ENCODE data around the gene CACNA2D3. TPM values are rescaled to one million over a fixed set of nuclear protein-coding genes. Genes with fewer than 3 reads are reported as not detected.

CACNA2D3 gene
- total RNA-seq, 1 donor from 2014 or later = 17.2 TPM

DNA sequence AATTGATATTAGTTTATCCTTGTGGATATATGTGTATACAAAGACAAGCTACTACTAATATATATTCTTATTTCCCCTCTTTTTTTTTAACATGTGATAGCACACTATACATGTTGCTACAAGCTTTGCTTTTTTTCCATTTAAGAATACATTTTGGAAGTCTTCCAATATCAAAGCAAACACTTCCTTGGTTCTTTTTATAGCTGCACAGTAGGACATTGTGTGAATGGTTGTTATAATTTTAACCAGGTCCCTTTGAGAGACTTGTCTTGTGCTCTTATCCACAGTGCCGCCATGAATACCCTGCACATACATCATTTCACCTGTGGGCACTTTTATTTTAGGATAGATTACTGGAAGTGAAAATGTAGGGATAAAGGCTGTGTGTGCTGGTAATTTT lies 88.7 kb downstream of the CACNA2D3 start:
- H3K4me3 ChIP-seq = no peak overlapping the region
- no peaks in the 10 kb centered on the region for H3K27me3 ChIP-seq
- no peak overlapping the region for H3K27ac ChIP-seq
- H3K36me3 ChIP-seq = no peaks in the 10 kb centered on the region
- DNase-seq (ENCODE audit: extremely low spot score in 2 of 2) = peak in 1 of 2 donors; percentile 1
- no peaks in the 10 kb centered on the region for H3K9me3 ChIP-seq
- intact Hi-C loops (cut with DNase I) = no loop called here
- no peak for TF ChIP-seq CTCF (IDR thresholded peaks at IDR 0.05)
- TF ChIP-seq POLR2A (IDR thresholded peaks at IDR 0.05) = no peak
- no peak for TF ChIP-seq POLR2AphosphoS5 (IDR thresholded peaks at IDR 0.05; ENCODE audit: insufficient read depth in 1 of 2, low read depth in 1 of 2)
- H3K4me1 ChIP-seq = peaks cover 3% of the 10 kb centered on the region

- peak; percentile 11 to 49 for DNase-seq (ENCODE audit: extremely low spot score in 2 of 2)
- intact Hi-C loops (cut with DNase I) = no loop called here
- H3K4me3 ChIP-seq = no peak overlapping the region
- TF ChIP-seq CTCF (IDR thresholded peaks at IDR 0.05) = no peak
- no peak for TF ChIP-seq POLR2A (IDR thresholded peaks at IDR 0.05)
- no peak for TF ChIP-seq POLR2AphosphoS5 (IDR thresholded peaks at IDR 0.05; ENCODE audit: insufficient read depth in 1 of 2, low read depth in 1 of 2)
- no peaks in the 10 kb centered on the region for H3K9me3 ChIP-seq
- H3K27ac ChIP-seq = no peak overlapping the region
- no peaks in the 10 kb centered on the region for H3K27me3 ChIP-seq
- peaks cover 3% of the 10 kb centered on the region for H3K4me1 ChIP-seq
- H3K36me3 ChIP-seq = no peaks in the 10 kb centered on the region
These were observed 90.4 kb downstream of the CACNA2D3 start for GRCh38 chr3:54212723-54213122.

- H3K4me1 ChIP-seq = peaks cover 3% of the 10 kb centered on the region
These were observed 91.6 kb downstream of the CACNA2D3 start for GRCh38 chr3:54213907-54214306.

GRCh38 chr3:54214845-54215244 lies 92.5 kb downstream of the CACNA2D3 start:
- intact Hi-C loops (cut with DNase I) = no loop called here
- Histone ChIP-seq H3K9me3 (no peaks in the 10 kb centered on the region), H3K27ac (no peak overlapping the region), H3K4me3 (no peak overlapping the region), H3K36me3 (no peaks in the 10 kb centered on the region), H3K4me1 (peaks cover 3% of the 10 kb centered on the region), H3K27me3 (no peaks in the 10 kb centered on the region)
- TF ChIP-seq POLR2A (IDR thresholded peaks at IDR 0.05) = no peak
- TF ChIP-seq CTCF (IDR thresholded peaks at IDR 0.05) = no peak
- no peak for TF ChIP-seq POLR2AphosphoS5 (IDR thresholded peaks at IDR 0.05; ENCODE audit: insufficient read depth in 1 of 2, low read depth in 1 of 2)
- no peak for DNase-seq (ENCODE audit: extremely low spot score in 2 of 2)

More at GRCh38 chr3:54213907-54214306, 91.6 kb downstream of the CACNA2D3 start:
- intact Hi-C loops (cut with DNase I) = no loop called here
- no peaks in the 10 kb centered on the region for H3K36me3 ChIP-seq
- H3K27me3 ChIP-seq = no peaks in the 10 kb centered on the region
- TF ChIP-seq POLR2AphosphoS5 (IDR thresholded peaks at IDR 0.05; ENCODE audit: insufficient read depth in 1 of 2, low read depth in 1 of 2) (no peak), CTCF (IDR thresholded peaks at IDR 0.05) (no peak), POLR2A (IDR thresholded peaks at IDR 0.05) (no peak)
- no peak overlapping the region for H3K27ac ChIP-seq
- DNase-seq (ENCODE audit: extremely low spot score in 2 of 2) = no peak
- H3K4me3 ChIP-seq = no peak overlapping the region
- no peaks in the 10 kb centered on the region for H3K9me3 ChIP-seq

GRCh38 chr3:54215521-54215920 lies 93.2 kb downstream of the CACNA2D3 start:
- Histone ChIP-seq H3K9me3 (no peaks in the 10 kb centered on the region), H3K27me3 (no peaks in the 10 kb centered on the region), H3K4me3 (no peak overlapping the region), H3K4me1 (peaks cover 2% of the 10 kb centered on the region), H3K27ac (no peak overlapping the region), H3K36me3 (no peaks in the 10 kb centered on the region)
- TF ChIP-seq POLR2AphosphoS5 (IDR thresholded peaks at IDR 0.05; ENCODE audit: insufficient read depth in 1 of 2, low read depth in 1 of 2) (no peak), POLR2A (IDR thresholded peaks at IDR 0.05) (no peak), CTCF (IDR thresholded peaks at IDR 0.05) (no peak)
- intact Hi-C loops (cut with DNase I) = no loop called here
- DNase-seq (ENCODE audit: extremely low spot score in 2 of 2) = no peak
